Measurements from ENCODE around the gene FILIP1.

Gene FILIP1

GRCh38 chr6:75495011-75495410 lies 1.4 kb upstream of the FILIP1 start:
- no peak for DNase-seq (ENCODE audit: low read depth)

DNA sequence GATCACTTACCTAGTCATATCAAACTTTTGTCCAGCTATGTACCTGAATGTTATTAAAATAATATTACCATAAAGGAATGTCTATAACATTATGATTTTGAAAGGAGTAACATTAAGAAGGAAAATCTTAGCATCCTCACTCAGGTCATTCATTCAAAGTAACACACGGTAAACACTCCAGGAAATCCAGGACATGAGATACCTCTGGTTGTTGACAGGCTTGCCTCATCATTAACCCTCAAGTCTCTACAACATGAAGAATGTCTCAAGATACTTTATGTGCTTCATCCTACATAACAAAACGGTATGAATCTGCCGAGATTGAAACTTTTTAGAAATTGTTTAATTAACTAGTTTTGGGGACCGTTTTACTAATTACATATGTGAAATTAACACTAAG lies 690 bp upstream of the FILIP1 start:
- DNase-seq (ENCODE audit: low read depth): no peak

GRCh38 chr6:75492386-75493153 lies 1.0 kb downstream of the FILIP1 start:
- DNase-seq (ENCODE audit: low read depth): no peak

DNA sequence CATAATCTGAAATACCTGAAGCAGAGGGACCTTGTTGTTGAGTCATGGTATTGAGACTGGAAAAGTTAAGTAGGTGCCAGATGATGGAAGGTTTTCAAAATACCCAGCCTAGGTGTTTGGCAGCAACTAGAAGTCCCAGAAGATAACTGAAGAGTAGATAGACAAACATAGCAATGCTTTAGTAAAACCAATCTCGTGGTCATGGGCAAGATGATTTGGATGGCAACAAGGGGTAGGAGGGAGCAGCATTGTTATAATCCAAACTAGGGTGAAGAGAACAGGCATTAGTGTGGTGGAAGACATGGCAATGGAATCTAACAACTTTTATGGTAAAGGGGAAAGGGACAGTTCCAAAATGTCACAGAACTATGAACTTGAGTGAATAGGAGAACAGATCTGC lies 2.3 kb downstream of the FILIP1 start:
- DNase-seq (ENCODE audit: low read depth): no peak

- no peak for DNase-seq (ENCODE audit: low read depth)
Observed at GRCh38 chr6:75490706-75491105, 2.9 kb downstream of the FILIP1 start.

- no peak for DNase-seq (ENCODE audit: low read depth)
Observed at GRCh38 chr6:75489025-75489424, 4.6 kb downstream of the FILIP1 start.

DNA sequence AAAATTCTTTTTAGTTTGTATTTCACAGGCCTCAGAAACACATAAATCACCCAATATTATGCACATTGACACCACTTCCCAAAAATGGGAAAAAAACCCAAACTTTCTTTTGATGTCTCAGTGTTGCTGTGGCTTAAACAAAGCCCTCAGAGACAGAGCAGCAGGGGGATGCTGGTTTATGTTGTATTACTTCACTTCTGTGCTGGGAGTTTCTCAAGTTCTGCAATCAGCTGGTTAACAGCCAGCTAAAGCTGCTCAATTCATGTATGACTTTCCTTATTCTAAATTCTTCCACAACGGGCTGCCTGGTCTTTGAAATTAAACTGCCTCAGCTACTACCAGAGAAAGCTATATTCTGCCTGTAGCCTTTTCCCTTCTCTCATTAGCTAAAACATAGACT lies 5.6 kb downstream of the FILIP1 start:
- DNase-seq (ENCODE audit: low read depth): peak; percentile 46

- DNase-seq (ENCODE audit: low read depth): no peak
Observed at GRCh38 chr6:75486850-75487518, 6.6 kb downstream of the FILIP1 start.

GRCh38 chr6:75484535-75484934 lies 9.1 kb downstream of the FILIP1 start:
- no peak for DNase-seq (ENCODE audit: low read depth)

DNA sequence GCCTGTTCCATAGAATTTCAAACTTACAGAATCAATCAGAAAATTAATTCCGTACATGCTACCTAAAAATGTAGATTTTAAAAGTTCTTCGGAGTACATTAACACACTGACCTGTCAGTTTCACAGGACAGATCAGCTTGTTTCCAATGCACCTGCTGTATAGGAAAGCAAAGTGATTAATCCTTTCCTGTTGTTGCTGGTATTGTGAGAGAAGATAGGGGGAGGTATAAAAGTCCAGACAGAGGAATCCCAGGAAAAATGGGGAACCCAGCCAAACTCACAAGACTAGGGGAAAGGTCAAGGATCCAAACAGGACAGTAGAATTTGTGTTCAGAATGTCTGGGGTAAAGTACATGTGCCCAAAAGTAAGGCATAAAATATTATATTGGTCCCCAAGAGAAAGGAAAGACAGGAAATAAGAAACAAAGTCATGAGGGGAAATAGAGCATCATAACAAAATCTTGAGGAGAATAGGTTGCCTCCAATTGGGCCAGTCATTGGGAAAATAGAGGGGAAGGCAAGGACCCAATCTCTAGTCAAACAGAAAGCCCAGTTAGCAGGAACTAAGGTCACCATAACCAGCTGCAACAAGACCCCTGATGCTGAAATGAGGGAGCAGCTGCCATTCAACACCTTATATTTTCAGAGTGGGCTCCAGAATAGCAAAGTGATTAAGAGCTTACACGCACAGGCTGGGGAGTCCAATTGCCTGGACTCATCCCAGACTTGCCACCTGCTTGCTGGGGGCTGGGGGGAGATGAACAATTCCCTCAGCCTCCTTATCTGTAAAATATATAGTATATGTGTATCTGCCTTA lies 10.3 kb downstream of the FILIP1 start:
- no peak for DNase-seq (ENCODE audit: low read depth)

DNA sequence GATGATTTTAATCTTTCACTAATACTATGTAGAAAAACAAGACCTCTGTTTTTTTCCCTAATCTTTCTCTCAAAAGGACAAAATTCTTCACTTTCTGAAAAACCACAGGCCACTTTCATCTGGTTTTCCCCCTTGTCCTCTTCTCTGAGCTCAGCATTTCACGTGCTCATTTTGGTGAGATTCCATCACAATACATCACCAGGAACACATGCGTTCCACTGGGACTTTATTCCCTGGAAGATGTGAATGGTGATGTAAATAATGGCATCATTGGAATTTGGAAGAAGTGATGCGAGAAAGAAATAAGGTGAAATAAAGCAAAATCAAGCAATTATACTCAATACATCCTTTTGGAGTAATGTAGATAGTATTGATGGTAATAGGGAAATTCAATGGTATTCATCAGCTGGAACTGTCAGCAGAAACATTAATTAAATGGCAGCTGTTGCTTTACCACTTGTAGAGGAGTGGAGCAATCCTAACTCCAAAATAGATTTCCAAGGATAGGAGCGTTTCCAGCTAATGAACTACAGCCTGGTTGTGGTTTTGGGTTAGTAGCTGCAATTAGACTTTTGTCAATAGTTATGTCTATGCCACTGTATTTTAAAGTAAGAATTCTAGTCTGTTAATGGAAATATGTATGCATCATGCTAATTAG lies 11.5 kb downstream of the FILIP1 start:
- peak; percentile 43 for DNase-seq (ENCODE audit: low read depth)

- DNase-seq (ENCODE audit: low read depth): no peak
Observed at GRCh38 chr6:75481394-75481793, 12.2 kb downstream of the FILIP1 start.

GRCh38 chr6:75480425-75480824 lies 13.2 kb downstream of the FILIP1 start:
- DNase-seq (ENCODE audit: low read depth): no peak

DNA sequence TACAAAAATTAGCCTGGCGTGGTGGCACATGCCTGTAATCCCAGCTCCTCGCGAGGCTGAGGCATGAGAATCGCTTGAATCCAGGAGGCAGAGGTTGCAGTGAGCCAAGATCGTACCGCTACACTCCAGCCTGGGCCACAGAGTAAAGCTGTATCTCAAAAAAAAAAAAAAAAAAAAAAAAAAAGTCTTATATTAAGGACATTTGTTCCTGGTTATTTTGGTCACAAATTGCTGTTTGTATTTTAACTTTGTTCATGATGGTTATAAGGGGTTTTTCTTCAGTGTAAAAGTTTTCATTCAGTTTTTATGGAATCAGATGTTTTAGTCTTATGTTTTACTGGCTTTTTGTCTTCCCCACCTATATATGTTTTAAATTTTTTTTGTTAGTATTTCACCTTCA lies 13.9 kb downstream of the FILIP1 start:
- no peak for DNase-seq (ENCODE audit: low read depth)

- no peak for DNase-seq (ENCODE audit: low read depth)
Observed at GRCh38 chr6:75478929-75479328, 14.7 kb downstream of the FILIP1 start.

DNA sequence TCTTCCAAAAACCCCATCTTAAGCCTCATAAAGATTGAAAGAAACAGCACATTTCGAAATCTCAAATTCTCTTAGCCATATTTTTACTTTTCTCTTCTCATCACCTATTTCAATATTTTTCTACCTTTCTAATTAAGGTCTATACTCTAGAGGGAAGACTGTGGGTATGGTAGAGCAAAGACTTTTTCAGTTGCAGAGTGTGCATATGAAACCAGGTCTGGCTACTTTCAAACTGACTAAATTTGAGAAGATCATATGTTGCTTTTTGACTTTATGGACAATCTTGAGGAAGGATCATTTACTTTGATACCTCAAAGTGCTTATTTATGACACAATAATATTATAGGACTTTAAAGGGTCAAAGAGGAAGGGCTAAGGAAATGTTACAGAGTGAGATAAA lies 20.7 kb downstream of the FILIP1 start:
- DNase-seq (ENCODE audit: low read depth): no peak

DNA sequence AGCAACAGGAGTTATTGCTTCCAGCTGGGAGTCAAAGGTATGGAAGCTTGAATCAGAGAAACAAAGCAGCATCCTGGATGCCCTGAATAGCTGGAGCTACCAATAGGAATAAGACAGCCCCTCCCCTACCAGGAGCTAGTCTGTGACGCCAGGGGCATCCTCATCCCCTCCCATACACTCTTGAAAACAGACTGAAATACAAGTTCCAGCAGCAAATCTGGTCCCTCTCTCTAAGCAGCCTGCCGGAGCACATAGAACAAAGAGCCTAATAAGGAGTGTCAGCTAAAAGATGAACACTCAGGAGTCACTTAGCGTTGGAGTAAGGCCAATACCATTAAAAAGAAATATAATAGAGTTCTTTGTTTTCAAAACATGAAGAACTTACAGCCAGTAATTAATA lies 25.6 kb downstream of the FILIP1 start:
- no peak for DNase-seq (ENCODE audit: low read depth)

- no peak for DNase-seq (ENCODE audit: low read depth)
Observed at GRCh38 chr6:75467284-75467683, 26.3 kb downstream of the FILIP1 start.

- no peak for DNase-seq (ENCODE audit: low read depth)
Observed at GRCh38 chr6:75466636-75467035, 27.0 kb downstream of the FILIP1 start.

DNA sequence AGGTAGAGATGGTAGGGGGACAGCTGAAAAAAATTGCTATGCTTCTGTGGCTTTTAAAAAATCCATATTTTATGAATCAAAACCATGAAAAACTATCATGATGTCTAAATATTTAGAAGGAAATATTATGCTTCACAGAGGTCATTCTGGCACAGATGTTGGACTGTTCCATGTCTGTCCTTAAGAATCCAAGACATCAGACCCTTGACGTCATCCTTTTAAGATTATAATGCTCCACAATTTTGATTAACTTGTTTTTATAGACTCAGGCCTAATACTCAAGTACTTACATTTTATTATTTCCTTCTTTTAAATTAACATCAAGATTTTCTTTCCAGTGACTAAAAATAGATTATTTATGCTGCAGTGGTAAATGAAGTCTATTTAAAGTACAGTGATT lies 29.7 kb downstream of the FILIP1 start:
- DNase-seq (ENCODE audit: low read depth): no peak

GRCh38 chr6:75463061-75463460 lies 30.5 kb downstream of the FILIP1 start:
- no peak for DNase-seq (ENCODE audit: low read depth)

DNA sequence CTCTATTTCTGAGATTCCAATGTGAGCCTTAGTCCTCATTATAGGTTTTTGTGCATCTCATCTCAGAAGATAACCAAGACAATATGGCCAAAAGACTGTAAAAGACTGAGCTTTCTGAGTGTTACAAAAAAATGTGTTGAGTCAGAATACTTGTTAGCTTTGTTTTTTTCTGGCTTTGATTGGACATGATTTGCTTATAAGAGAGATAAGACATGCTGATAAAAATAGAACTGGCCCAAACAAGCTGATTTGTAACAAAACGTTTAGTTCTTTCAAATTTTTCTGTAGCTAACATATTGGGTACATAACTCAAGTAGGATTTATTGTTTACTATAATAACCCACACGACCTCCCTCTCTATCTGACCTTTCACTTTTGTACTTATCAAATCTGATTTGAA lies 32.9 kb downstream of the FILIP1 start:
- DNase-seq (ENCODE audit: low read depth): no peak

All from fibroblast of gingiva (primary cell).